HG03095 (cell line): ENCODE data around the gene RASA3.
"Not testable (repeated sequence)": the region's sequence is repeated elsewhere in the genome, so short reads cannot be mapped to it uniquely, and the experiment has no call there.

Source experiments
- ATAC-seq: cut with Tn5 transposase; IDR thresholded peaks from one replicate; pipeline ENCODE4 v1.9.1; 2021; ENCODE audit warnings: moderate library complexity; ENCODE audit not compliant: unreplicated experiment

Gene RASA3

GRCh38 chr13:113996912-113997745 lies 135.3 kb downstream of the RASA3 start:
- ATAC-seq = no peak

- ATAC-seq = no peak
Measured at GRCh38 chr13:113996081-113996911, 136.1 kb downstream of the RASA3 start.

- no peak for ATAC-seq
Measured at GRCh38 chr13:113995051-113995601, 137.3 kb downstream of the RASA3 start.

- ATAC-seq = no peak
Measured at GRCh38 chr13:113992276-113993005, 140.0 kb downstream of the RASA3 start.

- no peak for ATAC-seq
Measured at GRCh38 chr13:113991676-113992179, 140.7 kb downstream of the RASA3 start.

- ATAC-seq = no peak
Measured at GRCh38 chr13:113991191-113991669, 141.2 kb downstream of the RASA3 start.

GRCh38 chr13:113990321-113990837 lies 142.0 kb downstream of the RASA3 start:
- no peak for ATAC-seq

- ATAC-seq = no peak
Measured at GRCh38 chr13:113989585-113990300, 142.7 kb downstream of the RASA3 start.

GRCh38 chr13:113988859-113989258 lies 143.6 kb downstream of the RASA3 start:
- not testable (repeated sequence) for ATAC-seq

- ATAC-seq = no peak
Measured at GRCh38 chr13:113982296-113982661, 150.1 kb downstream of the RASA3 start.

GRCh38 chr13:113981611-113982295 lies 150.7 kb downstream of the RASA3 start:
- ATAC-seq = no peak

- no peak for ATAC-seq
Measured at GRCh38 chr13:113981194-113981605, 151.2 kb downstream of the RASA3 start.

- ATAC-seq = no peak
Measured at GRCh38 chr13:113980489-113981064, 151.8 kb downstream of the RASA3 start.

GRCh38 chr13:113979791-113980471 lies 152.5 kb downstream of the RASA3 start:
- ATAC-seq = no peak

- no peak for ATAC-seq
Measured at GRCh38 chr13:113978741-113979481, 153.5 kb downstream of the RASA3 start.

GRCh38 chr13:113977976-113978375 lies 154.4 kb downstream of the RASA3 start:
- no peak for ATAC-seq
